ENCODE measurements around the gene GRM5.
"Not testable (repeated sequence)": the region's sequence is repeated elsewhere in the genome, so short reads cannot be mapped to it uniquely, and the experiment has no call there.

DNA sequence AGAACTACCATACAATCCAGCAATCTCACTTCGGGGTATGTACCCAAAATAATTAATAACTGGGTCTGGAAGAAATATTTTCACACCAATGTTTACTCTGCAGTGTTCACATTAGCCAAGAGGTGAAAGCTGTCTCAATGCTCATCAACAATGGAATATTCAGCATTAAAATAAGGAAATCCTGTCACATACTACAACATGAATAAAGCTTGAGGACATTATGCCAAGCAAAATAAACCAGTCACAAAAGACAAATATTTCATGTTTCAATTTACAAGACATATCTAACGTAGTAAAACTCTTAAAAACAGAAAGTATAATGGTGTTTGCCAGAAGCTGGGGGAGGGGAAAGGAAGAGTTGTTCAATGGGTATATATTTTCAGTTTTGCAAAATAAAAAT lies 28.0 kb upstream of the GRM5 start:
- not testable (repeated sequence) for TF ChIP-seq POLR2A (IDR thresholded peaks at IDR 0.05)
- TF ChIP-seq, protein P1, sequence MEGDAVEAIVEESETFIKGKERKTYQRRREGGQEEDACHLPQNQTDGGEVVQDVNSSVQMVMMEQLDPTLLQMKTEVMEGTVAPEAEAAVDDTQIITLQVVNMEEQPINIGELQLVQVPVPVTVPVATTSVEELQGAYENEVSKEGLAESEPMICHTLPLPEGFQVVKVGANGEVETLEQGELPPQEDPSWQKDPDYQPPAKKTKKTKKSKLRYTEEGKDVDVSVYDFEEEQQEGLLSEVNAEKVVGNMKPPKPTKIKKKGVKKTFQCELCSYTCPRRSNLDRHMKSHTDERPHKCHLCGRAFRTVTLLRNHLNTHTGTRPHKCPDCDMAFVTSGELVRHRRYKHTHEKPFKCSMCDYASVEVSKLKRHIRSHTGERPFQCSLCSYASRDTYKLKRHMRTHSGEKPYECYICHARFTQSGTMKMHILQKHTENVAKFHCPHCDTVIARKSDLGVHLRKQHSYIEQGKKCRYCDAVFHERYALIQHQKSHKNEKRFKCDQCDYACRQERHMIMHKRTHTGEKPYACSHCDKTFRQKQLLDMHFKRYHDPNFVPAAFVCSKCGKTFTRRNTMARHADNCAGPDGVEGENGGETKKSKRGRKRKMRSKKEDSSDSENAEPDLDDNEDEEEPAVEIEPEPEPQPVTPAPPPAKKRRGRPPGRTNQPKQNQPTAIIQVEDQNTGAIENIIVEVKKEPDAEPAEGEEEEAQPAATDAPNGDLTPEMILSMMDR (IDR thresholded peaks at IDR 0.05), result not testable (repeated sequence)
